Measurements from ENCODE around the gene PHACTR3.

GRCh38 chr20:59752704-59753460, 148.5 kb downstream of the PHACTR3 start:
- TF ChIP-seq POLR2AphosphoS5 (IDR thresholded peaks at IDR 0.05; ENCODE audit: low read depth) (no peak), ETS1 (IDR thresholded peaks at IDR 0.05) (no peak), CTCF (conservative IDR thresholded peaks at IDR 0.05; ENCODE audit: low read depth in 2 of 2) (no peak), ZNF331 (CRISPR knock-in tag; IDR thresholded peaks at IDR 0.05; ENCODE audit: low read depth) (no peak), EZH2phosphoT487 (IDR thresholded peaks at IDR 0.05; ENCODE audit: unreplicated experiment) (no peak)
